Measurements from ENCODE around the gene C1R. TPM values are rescaled to one million over a fixed set of nuclear protein-coding genes. Genes with fewer than 3 reads are reported as not detected.

Gene C1R
- total and polyA plus RNA-seq, 2 of the 8 experiments (the other 6 are each of a cell fraction or from before 2014, with no cell fraction given): 6.9 to 16.3 TPM

GRCh38 chr12:7076493-7076892 is 15.8 kb downstream of the C1R start (continued):
- TF ChIP-seq YY1 (IDR thresholded peaks at IDR 0.05; ENCODE audit: low read depth, low read length): no peak
